ENCODE data around the gene HFE. TPM values are rescaled to one million over a fixed set of nuclear protein-coding genes. Genes with fewer than 3 reads are reported as not detected.

Gene HFE
- total and polyA plus RNA-seq, 2 of the 13 experiments (the other 11 are each of a cell fraction or from before 2014, with no cell fraction given), result 3.7 to 6.3 TPM

GRCh38 chr6:26043384-26044139 is 43.7 kb upstream of the HFE start (continued):
- 0 out of 2 replicates have a peak, but pooled peaks have one; percentile 61 for TF ChIP-seq DR1 (CRISPR knock-in tag; IDR thresholded peaks at IDR 0.05)
- TF ChIP-seq ZNF589 (CRISPR knock-in tag; conservative IDR thresholded peaks at IDR 0.05), result 0 out of 2 replicates have a peak, but pooled peaks have one; percentile 33
- no peak; the same call in 1 of the 2 replicates for TF ChIP-seq ZNF3 (CRISPR knock-in tag; IDR thresholded peaks at IDR 0.05)
- TF ChIP-seq STAG1 (CRISPR knock-in tag; IDR thresholded peaks at IDR 0.05), result no peak
- TF ChIP-seq ZSCAN22 (CRISPR knock-in tag; IDR thresholded peaks at IDR 0.05), result no peak
- TF ChIP-seq ZNF598 (CRISPR knock-in tag; IDR thresholded peaks at IDR 0.05; ENCODE audit: borderline replicate concordance), result no peak
- peak; percentile 49 for TF ChIP-seq RFXAP (CRISPR knock-in tag; IDR thresholded peaks at IDR 0.05; ENCODE audit: borderline replicate concordance)
- no peak for TF ChIP-seq ZNF343 (CRISPR knock-in tag; IDR thresholded peaks at IDR 0.05)
- no peak for TF ChIP-seq ZNF570 (CRISPR knock-in tag; IDR thresholded peaks at IDR 0.05; ENCODE audit: borderline replicate concordance)
- TF ChIP-seq ZBTB38 (CRISPR knock-in tag; IDR thresholded peaks at IDR 0.05), result peak; percentile 99
- no peak for TF ChIP-seq PTBP1 (IDR thresholded peaks at IDR 0.05; ENCODE audit: low read depth, low read length, poor library complexity, severe bottlenecking)
- TF ChIP-seq ZNF569 (CRISPR knock-in tag; IDR thresholded peaks at IDR 0.05; ENCODE audit: borderline replicate concordance), result no peak
- no peak for TF ChIP-seq AHR (CRISPR knock-in tag; IDR thresholded peaks at IDR 0.05)
- no peak; the same call in 1 of the 2 replicates for TF ChIP-seq KAT8 (CRISPR knock-in tag; IDR thresholded peaks at IDR 0.05)
- TF ChIP-seq ZNF260 (CRISPR knock-in tag; IDR thresholded peaks at IDR 0.05; ENCODE audit: borderline replicate concordance, low read depth), result no peak
- 0 out of 2 replicates have a peak, but pooled peaks have one; percentile 60 for TF ChIP-seq ZNF383 (CRISPR knock-in tag; IDR thresholded peaks at IDR 0.05; ENCODE audit: borderline replicate concordance)
- no peak for TF ChIP-seq HNRNPUL1 (IDR thresholded peaks at IDR 0.05; ENCODE audit: low read depth, low read length)
- TF ChIP-seq MEF2D (CRISPR knock-in tag; IDR thresholded peaks at IDR 0.05), result no peak
- TF ChIP-seq THYN1 (CRISPR knock-in tag; IDR thresholded peaks at IDR 0.05; ENCODE audit: borderline replicate concordance, low read depth), result no peak
- peak; percentile 61; the same call in 1 of the 2 replicates for TF ChIP-seq POLR2AphosphoS2 (IDR thresholded peaks at IDR 0.05; ENCODE audit: low read depth, low read length)
- no peak for TF ChIP-seq NFE2L1 (CRISPR knock-in tag; IDR thresholded peaks at IDR 0.05; ENCODE audit: borderline replicate concordance)
- peak; percentile 87 for TF ChIP-seq POLR2AphosphoS5 (IDR thresholded peaks at IDR 0.05; ENCODE audit: low read depth, low read length)
- TF ChIP-seq ZNF878 (CRISPR knock-in tag; IDR thresholded peaks at IDR 0.05), result no peak
- no peak for TF ChIP-seq NFIB (CRISPR knock-in tag; IDR thresholded peaks at IDR 0.05; ENCODE audit: borderline replicate concordance)
- no peak; the same call in 1 of the 2 replicates for TF ChIP-seq ZNF782 (CRISPR knock-in tag; IDR thresholded peaks at IDR 0.05; ENCODE audit: borderline replicate concordance)
- TF ChIP-seq SUZ12 (IDR thresholded peaks at IDR 0.05; ENCODE audit: low read depth, low read length), result no peak
- no peak for TF ChIP-seq ZNF362 (CRISPR knock-in tag; IDR thresholded peaks at IDR 0.05; ENCODE audit: borderline replicate concordance)
- no peak for TF ChIP-seq CEBPZ (IDR thresholded peaks at IDR 0.05; ENCODE audit: low read length)
